ENCODE data around the gene BPIFA3. TPM values are rescaled to one million over a fixed set of nuclear protein-coding genes. Genes with fewer than 3 reads are reported as not detected.

The BPIFA3 gene
- total and polyA plus RNA-seq, 2 of the 13 experiments (the other 11 are each of a cell fraction or from before 2014, with no cell fraction given): not detected

- TF ChIP-seq, protein P1, sequence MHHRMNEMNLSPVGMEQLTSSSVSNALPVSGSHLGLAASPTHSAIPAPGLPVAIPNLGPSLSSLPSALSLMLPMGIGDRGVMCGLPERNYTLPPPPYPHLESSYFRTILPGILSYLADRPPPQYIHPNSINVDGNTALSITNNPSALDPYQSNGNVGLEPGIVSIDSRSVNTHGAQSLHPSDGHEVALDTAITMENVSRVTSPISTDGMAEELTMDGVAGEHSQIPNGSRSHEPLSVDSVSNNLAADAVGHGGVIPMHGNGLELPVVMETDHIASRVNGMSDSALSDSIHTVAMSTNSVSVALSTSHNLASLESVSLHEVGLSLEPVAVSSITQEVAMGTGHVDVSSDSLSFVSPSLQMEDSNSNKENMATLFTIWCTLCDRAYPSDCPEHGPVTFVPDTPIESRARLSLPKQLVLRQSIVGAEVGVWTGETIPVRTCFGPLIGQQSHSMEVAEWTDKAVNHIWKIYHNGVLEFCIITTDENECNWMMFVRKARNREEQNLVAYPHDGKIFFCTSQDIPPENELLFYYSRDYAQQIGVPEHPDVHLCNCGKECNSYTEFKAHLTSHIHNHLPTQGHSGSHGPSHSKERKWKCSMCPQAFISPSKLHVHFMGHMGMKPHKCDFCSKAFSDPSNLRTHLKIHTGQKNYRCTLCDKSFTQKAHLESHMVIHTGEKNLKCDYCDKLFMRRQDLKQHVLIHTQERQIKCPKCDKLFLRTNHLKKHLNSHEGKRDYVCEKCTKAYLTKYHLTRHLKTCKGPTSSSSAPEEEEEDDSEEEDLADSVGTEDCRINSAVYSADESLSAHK (CRISPR knock-in tag; IDR thresholded peaks at IDR 0.05; ENCODE audit: borderline replicate concordance): peak; percentile 88; the same call in 1 of the 2 replicates
- TF ChIP-seq, protein P2, sequence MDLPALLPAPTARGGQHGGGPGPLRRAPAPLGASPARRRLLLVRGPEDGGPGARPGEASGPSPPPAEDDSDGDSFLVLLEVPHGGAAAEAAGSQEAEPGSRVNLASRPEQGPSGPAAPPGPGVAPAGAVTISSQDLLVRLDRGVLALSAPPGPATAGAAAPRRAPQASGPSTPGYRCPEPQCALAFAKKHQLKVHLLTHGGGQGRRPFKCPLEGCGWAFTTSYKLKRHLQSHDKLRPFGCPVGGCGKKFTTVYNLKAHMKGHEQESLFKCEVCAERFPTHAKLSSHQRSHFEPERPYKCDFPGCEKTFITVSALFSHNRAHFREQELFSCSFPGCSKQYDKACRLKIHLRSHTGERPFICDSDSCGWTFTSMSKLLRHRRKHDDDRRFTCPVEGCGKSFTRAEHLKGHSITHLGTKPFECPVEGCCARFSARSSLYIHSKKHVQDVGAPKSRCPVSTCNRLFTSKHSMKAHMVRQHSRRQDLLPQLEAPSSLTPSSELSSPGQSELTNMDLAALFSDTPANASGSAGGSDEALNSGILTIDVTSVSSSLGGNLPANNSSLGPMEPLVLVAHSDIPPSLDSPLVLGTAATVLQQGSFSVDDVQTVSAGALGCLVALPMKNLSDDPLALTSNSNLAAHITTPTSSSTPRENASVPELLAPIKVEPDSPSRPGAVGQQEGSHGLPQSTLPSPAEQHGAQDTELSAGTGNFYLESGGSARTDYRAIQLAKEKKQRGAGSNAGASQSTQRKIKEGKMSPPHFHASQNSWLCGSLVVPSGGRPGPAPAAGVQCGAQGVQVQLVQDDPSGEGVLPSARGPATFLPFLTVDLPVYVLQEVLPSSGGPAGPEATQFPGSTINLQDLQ (CRISPR knock-in tag; IDR thresholded peaks at IDR 0.05): peak; percentile 56; the same call in 1 of the 2 replicates
- TF ChIP-seq ZNF792 (CRISPR knock-in tag; IDR thresholded peaks at IDR 0.05) (peak; percentile 99), ZNF30 (CRISPR knock-in tag; IDR thresholded peaks at IDR 0.05) (peak; percentile 65; the same call in 1 of the 2 replicates), CBX2 (IDR thresholded peaks at IDR 0.05; ENCODE audit: low read depth, low read length) (no peak), CBX2 (CRISPR knock-in tag; IDR thresholded peaks at IDR 0.05; ENCODE audit: low read depth) (no peak), SOX6 (IDR thresholded peaks at IDR 0.05) (no peak), SOX6 (CRISPR knock-in tag; IDR thresholded peaks at IDR 0.05) (no peak), SP4 (CRISPR knock-in tag; IDR thresholded peaks at IDR 0.05) (peak; percentile 75), EHMT2 (IDR thresholded peaks at IDR 0.05; ENCODE audit: borderline replicate concordance, low read depth, low read length) (peak; percentile 99), REL (CRISPR knock-in tag; conservative IDR thresholded peaks at IDR 0.05) (peak; percentile 89), ZNF556 (CRISPR knock-in tag; IDR thresholded peaks at IDR 0.05; ENCODE audit: borderline replicate concordance) (0 out of 2 replicates have a peak, but pooled peaks have one; percentile 41), MZF1 (CRISPR knock-in tag; IDR thresholded peaks at IDR 0.05; ENCODE audit: borderline replicate concordance) (0 out of 2 replicates have a peak, but pooled peaks have one; percentile 71), MAZ (IDR thresholded peaks at IDR 0.05; ENCODE audit: borderline replicate concordance, low read depth, low read length) (no peak), MAZ (CRISPR knock-in tag; IDR thresholded peaks at IDR 0.05; ENCODE audit: low read depth) (peak; percentile 92), JUNB (CRISPR knock-in tag; IDR thresholded peaks at IDR 0.05; ENCODE audit: borderline replicate concordance) (peak; percentile 94), SPEN (CRISPR knock-in tag; IDR thresholded peaks at IDR 0.05; ENCODE audit: low read depth) (peak; percentile 87; the same call in 1 of the 2 replicates), AGO1 (IDR thresholded peaks at IDR 0.05; ENCODE audit: low read depth, low read length, poor library complexity, severe bottlenecking) (no peak), SIN3B (IDR thresholded peaks at IDR 0.05; ENCODE audit: low read length) (no peak), CSRNP1 (CRISPR knock-in tag; IDR thresholded peaks at IDR 0.05) (peak; percentile 65; the same call in 1 of the 2 replicates)
- TF ChIP-seq, protein P3, sequence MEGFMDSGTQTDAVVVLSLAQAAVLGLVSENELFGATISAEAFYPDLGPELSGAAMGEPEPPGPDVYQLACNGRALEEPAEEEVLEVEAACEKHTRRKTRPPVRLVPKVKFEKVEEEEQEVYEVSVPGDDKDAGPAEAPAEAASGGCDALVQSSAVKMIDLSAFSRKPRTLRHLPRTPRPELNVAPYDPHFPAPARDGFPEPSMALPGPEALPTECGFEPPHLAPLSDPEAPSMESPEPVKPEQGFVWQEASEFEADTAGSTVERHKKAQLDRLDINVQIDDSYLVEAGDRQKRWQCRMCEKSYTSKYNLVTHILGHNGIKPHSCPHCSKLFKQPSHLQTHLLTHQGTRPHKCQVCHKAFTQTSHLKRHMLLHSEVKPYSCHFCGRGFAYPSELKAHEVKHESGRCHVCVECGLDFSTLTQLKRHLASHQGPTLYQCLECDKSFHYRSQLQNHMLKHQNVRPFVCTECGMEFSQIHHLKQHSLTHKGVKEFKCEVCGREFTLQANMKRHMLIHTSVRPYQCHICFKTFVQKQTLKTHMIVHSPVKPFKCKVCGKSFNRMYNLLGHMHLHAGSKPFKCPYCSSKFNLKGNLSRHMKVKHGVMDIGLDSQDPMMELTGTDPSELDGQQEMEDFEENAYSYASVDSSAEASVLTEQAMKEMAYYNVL (CRISPR knock-in tag; IDR thresholded peaks at IDR 0.05; ENCODE audit: borderline replicate concordance): 0 out of 2 replicates have a peak, but pooled peaks have one; percentile 68
These were observed 7.4 kb upstream of the BPIFA3 start (continued) for GRCh38 chr20:33209789-33210188.

Measured in HepG2 (cell line).